Fibroblast of skin of right biceps (primary cell): Measurements from ENCODE around the gene STK39.

Experiments used
- DNase-seq: peaks from one replicate; pipeline ENCODE4 v3.0.0-alpha.2; 2013

The STK39 gene

DNA sequence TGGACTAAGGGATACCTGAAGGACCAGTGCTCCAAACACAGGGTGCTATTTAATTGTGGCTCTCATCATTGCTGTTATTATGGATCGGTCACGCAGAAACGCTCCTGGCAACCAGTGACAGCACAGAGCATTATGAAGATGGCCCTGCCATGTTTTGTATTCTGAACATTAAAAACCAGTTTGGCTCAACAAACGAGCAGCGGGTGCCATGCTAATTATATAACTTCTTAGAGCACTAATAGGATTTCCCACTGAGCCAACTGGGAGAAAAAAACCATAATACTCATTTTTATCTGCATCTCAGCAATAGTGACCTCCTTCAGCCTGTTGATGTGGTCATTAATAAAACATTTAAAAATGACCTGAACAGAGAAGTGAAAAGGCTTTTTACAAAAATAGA is 212.8 kb downstream of the STK39 start:
- DNase-seq, result no peak

DNA sequence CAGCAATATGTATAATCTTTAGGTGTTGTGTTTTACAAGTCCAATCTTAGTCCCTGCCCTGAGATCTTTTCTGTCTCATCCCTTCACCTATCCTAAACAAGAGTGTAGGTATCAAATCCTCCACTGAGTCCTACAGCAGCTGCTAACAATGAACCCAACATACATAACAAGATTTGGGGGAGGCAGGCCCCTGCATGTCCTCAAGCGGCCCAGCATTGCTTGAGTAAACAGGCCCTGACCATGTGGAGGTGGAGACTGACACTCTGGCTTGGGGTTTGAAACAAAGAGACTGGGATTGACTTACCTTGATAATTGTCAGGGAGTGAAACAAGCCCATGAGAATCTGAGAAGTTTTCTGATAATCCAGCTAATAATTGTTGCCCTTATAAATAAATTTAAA is 213.4 kb downstream of the STK39 start:
- no peak for DNase-seq

DNA sequence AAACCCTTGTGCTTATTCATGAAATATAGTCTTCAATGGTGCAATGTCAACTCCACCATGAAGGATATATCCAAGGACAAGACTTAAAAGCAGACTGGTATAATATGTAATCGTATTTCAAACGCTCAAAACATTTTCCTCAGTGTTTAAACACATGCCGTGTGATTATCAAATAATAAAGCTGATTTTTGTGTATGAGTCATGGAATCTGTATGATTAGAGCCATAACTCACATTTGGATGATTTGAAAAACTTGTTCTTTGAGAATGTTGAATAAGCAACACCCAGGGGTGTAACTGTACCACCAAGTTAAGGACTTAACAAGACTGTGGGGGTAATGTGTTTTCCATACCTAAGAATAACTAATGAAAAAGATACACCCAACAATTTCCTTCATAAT is 215.3 kb downstream of the STK39 start:
- DNase-seq, result peak; percentile 20

DNA sequence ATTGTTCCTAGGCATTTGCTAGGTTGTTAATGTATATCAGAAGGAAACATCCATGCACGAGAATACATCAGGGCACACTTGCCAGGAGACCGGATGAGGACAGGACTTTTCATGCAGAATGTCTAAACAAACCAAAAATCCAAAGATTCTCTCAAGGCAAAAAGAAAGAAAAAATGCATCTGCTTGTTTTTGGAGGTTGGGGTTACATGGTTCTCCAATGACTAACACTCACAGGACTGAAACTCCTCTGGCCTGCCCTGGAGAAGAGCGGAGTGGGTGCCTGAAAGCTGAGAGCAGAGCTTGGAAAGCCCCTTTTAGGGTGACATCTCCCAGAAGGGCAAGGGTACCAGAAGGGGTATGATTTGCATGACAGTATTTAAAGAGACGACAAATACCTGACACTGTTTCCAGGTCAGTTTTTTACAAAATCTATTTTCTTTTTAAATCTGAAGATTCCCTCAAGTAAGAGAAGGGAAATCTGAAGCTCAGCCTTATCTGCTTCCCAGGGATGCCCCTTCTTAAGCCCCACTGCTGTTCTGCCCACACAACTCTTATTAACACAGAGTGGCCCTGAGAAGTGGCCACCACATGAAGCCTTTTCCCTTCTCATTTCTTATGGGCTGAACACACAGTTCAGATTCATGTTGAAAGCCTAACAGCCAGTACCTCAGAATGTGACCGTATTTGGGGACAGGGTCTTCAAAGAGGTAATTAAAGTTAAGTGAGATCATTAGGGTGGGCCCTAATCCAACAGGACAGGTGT is 216.4 kb downstream of the STK39 start:
- DNase-seq, result peak; percentile 69

DNA sequence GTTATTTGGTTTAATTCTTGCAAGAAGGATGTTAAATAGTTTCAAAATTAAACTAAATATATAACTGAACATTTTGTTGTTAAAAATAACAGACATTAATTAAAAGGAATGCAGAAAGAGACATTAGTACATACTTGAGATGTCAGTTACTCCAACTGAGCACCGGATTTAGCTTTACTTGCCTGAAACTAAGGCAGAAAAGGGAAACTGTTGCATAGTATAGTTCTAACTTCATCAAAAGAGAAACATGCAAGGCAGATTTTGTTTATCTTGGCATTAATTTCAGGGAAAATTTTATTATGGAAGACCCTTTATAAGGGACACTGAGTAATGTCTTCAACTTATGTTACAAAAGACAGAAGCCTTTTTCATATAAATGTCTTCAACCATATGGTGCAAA is 218.3 kb downstream of the STK39 start:
- DNase-seq, result peak; percentile 59

DNA sequence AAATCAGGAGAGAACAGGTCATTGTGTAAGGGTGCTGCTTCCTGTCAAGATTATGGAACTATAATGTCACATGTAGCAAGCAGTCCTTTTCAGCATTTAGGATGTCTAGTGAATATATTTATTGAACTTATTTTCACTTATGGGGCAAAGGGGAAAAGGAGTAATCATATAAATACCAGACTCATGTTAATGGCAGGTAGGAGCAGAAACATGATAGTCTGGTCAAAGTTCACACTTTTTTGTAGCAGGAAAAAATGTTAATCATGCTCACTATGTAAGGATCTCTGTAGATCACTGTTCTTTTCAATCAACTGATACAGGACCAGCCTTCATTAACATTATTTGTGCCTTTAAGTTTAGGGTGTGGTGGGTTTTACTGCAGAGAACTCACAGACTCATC is 219.0 kb downstream of the STK39 start:
- DNase-seq, result no peak

DNA sequence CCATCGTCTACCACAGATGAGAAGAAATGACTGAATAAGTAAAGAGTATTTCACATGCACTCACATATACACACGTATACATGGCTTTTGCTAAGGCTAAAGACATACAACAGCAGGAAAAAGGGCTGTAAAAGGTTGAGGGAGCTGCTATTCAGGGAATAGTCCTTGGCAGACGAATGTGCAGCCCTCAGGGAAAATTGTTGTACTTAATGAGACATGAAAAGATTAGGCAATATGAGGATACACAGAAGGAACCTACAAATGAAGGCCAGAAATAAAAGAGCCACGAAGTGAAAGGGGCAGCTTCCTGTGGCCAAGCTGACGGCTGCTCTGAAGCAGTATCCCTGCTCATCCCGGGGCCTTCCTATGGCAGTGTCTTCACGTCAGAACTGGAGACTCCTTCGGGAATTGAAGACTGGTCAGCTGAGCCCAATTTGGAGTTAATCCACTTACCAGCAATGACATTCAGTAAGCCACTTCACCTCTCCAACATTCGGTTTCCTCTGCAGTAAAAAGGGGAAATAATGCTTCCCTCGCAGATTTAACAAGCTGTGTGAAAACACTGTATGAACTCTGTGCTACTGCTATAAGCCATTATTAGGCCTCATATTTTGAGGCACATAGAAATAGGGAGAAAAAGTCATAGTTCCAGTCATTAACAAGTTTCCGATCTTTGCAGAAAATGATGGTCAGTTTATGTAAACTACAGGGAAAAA is 221.8 kb downstream of the STK39 start:
- DNase-seq, result no peak

DNA sequence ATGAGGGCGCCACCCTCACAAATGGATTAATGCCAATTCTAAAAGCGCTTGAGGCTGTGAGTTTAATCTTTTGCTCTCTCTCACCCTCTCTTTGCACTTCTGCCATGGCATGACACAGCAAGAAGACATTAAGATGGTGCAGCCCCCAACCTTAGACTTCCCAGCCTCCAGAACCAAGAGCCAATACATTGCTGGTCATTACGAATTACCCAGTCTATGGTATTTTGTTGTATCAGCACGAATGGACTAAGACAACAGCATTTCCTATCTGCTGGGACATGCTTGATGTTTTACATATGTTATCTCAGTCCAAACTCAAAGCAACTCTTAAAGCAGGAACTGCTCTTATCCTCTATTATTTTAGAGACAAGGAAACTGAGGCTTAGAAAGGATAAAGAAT is 222.9 kb downstream of the STK39 start:
- DNase-seq, result no peak

DNA sequence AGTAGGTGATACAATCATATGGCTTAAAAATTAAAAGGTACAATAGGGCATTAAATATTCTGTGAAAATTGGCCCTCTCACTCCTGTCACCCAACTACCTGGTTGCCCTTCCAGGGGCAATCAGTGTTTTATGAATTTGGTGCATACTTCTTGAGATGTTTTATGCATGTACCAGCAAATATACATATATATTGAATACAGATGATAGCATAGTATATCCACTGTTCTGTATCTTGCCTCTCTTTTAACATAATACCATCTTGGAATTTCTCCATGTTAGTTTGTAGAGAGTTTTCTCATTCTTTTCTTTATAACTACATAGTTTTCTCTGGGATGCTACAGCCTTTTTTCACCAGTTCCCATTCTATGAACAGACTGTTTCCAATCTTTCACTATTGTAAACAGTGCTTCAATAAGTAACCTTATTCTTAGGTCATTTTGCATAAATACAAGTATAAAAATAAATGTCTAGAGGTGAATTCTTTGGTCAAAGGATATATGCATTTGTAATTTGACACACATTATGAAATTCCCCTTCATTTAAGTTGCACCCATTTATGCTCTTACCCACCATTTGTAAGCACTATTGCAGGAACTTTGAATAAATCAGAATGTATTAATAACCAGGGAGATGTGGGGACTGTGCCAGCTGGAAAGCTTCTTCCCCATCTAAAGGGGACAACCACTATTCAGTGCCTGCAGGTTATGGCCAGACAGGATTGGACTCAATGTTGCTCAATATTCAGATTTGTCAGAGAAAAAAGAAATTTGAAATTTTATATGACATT is 225.4 kb downstream of the STK39 start:
- no peak for DNase-seq

DNA sequence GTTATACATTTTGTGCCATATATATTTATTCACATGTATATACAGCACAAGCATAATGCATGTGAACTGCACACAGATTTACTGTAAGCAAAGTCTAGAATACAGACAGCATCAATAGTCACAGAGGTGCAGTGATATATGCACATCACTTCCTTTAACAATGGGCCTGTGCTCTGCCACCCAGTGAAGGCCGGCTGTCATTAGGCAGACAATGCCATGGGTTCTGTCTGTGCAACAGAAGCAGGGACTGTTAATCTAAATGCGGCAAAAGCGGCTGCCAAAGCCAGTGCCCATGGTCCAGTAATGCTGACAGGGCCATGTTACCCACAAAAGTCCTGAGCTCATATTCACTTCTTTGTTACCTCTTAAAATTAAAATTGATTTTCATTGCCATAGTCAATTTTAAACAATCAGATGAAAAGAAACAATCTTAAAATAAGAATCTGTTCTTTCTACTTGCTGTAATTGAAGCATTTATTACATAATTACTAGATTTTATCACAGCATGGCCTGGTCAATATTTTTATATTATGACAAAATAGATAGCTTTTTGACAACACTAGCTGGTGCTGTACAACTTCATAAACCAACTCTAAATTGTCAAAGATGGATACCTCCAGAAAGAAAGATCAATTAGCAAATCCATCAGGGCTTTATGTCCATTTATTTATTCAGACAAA is 232.0 kb downstream of the STK39 start:
- no peak for DNase-seq

DNA sequence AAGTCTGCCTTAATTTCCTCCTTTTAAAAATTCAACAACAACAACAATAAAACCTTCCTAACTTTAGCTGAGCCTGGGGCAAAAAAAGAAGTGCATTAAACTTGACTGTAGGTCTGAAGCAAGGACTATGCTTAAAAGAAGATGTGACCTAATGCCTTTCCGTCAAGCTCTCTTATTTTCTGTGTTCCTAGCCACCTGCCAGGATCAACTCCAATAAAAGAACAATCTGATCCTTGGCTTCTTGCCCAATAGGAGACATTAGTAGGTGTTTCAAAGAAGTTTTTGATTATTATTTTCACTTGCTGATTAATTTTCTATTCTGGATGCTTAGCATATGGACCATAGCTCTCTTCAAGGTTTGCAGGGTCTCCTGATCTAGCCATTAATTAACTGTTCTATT is 237.5 kb downstream of the STK39 start:
- DNase-seq, result no peak

DNA sequence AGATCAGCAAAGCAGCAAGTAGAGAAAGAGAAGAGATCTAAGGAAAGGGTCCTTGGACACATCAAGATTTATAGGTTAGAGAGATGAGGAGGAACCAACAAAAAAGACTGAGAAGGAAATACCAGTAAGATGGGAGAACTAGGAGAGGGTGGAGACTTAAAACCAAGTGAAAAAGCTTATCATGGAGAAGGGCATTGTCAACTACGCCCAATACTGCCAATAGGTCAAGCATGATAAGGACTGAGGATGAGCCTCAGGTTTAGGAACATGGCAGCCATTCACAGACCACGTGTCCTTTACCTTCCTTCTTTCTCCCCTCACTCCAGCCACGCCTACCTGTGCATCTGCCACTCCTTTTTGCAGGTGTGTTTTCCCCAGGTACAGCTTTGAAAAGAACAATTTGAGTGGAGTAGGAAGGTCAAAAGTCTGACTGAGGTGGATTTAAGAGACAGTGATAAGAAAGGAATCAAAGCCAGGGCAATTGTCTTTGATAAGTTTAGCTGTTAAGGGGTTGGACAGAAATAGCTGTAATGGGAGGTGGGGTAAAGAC is 238.7 kb downstream of the STK39 start:
- DNase-seq, result no peak

DNA sequence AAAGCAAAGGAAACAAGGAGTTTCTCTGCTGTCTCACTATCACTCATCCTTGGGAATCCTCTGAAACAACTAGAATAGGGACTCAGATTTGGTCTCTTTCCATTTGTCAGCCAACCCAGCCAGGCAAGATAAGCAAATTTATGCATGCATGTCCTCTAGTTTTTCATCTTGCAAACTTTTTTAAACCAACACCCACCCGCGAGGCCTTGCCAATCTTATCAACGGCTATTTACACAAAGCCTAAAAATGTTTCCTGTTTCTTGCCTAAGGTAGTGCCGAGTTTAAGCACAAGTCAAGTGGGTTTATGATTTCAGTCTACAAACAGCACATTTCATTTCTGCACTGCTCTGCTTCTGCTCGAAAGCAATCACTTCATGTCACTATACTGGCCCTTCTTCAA is 240.9 kb downstream of the STK39 start:
- no peak for DNase-seq

DNA sequence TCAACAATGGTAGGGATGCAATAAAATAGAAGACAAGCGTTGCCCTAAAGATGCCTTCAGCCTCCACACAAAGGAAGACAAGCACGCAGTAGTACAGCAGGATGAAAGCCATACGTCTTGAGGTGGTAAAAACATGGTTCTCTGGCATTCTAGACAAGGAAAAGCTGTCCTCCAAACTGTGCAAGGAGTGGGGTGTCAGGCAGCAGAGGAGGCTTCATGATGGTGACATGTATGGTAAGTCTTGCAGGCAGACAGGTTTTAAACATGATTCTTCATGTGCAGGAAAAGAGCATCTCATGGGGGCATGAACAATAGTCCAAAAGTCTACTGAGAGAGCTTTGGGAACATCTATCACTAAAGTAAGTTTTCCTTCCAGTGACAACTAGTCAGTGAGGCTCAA is 241.8 kb downstream of the STK39 start:
- no peak for DNase-seq

DNA sequence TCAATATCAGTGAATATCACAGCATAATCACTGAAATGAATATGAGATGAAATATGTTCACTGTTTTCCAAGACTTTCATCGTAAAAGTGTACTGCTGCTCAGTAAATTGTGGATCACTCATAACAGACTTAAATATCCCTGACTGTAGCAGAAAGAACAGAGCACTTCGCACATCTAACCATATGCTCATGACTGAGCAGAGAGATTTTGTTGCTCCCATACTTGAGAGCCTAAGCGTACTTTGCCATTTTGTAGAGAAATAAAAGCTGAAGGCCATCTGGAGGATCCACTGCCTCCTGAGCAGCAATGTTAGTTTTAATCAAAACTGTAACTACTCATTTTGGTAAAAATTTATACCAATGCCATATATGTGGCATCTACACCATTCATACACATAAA is 243.5 kb downstream of the STK39 start:
- DNase-seq, result no peak

DNA sequence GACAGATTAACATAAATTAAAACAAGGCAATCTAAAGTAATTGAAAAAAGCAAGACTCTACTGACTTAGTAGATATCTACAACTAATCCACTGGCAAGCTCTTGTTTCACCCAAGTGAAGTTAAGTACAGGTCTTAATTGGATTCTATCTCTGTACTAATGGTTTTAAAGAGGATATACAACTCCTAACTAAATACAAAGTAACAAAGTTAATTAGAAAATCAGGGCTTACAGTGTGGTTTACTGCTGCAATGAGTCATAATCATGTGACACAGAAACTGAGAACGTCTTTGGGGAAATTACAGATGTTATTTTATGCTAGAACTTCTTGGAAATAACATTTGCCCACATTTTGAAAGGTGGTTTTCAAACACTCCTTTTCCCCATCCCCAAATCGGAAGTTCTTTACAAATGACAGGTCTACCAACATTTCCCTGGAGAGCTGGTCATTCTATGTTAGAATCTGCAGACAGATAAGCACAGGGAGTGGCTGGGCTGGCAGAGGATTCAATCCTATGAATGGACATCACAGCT is 245.3 kb downstream of the STK39 start:
- peak; percentile 40 for DNase-seq

DNA sequence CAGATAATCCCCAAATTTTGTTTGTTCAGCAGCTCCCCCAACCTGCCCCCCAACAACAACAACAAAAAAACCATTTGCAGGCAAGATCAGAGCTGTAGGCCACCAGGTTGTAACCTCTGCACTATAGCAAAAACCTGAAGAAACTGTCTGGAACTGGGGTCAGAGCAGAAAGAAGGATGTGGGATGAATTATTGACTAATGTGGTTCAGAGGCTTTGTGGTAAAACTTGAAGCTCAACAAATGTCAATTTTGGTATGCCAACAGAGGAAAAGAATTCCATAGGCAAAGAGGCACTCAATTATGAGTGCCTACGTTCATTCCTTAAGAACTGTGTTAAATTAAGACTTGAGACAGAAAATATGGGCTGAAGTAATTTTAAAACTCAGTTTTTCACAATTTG is 255.1 kb downstream of the STK39 start:
- DNase-seq, result no peak

DNA sequence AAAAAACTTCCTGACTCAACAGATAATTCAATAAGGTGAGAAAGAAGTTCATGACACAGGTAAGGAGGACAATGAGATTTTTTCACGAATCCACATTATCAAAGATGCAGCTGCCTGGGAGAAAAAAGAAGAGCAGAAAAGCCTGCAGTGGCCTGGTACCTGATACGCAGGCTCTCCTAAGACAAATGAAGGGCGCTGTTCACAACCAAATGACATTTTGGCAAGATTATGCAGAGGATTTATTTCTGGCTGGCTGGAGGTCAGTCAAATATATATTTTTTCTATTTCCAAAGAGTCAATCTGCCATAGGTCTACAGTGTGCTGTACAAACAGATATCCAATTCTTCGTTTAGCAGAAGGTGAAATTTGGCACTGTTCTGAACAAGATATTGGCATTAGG is 257.3 kb downstream of the STK39 start:
- DNase-seq, result no peak

DNA sequence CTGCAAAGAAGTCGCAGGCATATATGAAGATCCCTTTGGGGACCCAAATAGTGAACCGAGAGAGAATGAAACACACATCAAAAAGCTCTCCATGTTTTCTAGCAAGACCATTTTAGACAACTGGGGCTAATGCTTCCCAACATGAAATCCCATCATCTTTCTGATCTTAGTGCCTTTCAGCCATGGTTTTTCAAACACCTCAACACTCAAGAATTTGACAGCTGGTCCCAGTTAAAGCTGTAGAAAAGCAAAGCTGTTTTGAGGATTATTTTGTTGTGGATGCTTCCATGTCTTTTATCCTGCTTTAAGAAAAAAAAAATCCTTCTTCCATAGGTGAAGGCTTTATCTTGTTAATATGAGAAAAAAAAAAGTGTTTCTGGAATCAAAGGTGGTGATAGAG is 259.1 kb downstream of the STK39 start:
- no peak for DNase-seq

DNA sequence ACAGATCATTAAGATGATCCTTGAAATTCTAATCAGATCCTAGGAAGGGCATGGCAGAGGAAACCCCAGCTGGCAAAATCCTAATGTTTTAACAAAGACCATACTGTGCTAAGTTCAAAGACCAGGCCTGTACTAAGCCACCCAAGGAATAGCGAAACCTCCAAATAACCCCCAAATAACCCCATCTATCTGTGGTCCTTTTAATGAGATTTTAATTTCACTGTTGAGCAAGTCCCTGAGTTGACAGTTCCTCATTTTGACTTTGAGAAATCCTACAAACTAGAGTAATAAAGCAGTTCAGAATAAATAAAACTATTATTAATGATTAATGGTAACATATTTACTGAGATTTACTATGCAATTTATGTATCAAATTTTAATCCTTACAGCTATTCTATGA is 259.8 kb downstream of the STK39 start:
- DNase-seq, result no peak

DNA sequence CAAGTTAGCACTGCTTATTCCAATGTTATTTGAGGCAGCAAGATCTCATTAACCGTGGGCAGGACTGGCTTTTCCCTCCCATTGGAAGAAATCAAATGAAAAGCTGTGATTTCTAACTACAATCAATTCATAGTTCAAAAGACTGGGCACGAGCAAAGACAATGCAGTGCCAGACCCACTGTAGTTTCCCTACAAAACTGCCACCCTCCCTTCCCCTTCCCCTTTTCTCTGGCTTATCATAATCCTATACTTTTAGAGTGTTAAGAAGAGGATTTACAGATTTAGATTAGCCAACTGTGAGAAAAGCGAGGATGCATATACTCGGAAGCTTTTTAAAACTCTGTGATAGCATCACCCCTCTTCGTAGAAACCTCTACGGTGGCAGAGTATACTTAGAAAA is 260.4 kb downstream of the STK39 start:
- no peak for DNase-seq

DNA sequence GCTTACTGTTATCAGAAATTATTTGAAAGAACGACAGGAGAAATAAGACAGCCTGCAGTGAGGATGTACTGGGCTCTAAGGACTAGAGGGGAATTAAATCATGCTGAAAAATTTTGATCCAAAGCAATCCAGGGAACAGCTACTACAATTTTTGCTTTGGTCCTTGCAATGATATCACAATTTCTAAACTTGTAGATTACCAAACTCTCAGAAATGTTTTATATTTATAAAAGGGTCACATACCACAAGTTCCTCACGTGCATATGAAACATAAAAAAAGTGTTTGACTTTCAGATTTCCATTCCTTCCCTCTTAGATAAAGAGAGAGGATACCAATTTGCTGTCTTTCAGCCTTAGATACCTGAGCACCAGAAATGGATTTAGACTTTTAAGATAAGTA is 261.2 kb downstream of the STK39 start:
- no peak for DNase-seq

DNA sequence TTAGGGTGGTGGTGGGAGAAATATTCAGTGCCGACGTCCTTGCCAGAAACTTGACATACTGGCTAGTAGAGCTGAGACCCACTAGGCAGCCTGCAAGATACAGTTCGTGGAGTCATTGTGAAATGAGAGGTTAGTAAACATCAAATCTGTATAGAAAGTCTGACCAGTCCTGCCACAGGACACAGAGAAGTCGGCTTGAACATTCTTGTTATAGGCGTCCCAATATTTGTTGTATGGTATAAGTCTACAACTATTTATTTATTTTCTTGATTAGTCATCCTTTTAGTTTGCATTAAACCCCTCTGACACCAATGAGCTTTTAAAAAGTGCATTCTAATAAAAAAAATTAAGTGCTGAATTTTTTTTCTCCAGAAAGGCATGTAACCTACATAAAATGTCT is 265.4 kb downstream of the STK39 start:
- no peak for DNase-seq
